GM15510 (cell line): ENCODE results near the gene ALOX15.

Experiments used
- POLR2A ChIP-seq: IDR thresholded peaks from 3 replicates; pipeline ENCODE4 v1.6.1; 2011; ENCODE audit warnings: borderline replicate concordance; ENCODE audit not compliant: insufficient read length; ENCODE audit errors: extremely low read depth

The ALOX15 gene, protein sequence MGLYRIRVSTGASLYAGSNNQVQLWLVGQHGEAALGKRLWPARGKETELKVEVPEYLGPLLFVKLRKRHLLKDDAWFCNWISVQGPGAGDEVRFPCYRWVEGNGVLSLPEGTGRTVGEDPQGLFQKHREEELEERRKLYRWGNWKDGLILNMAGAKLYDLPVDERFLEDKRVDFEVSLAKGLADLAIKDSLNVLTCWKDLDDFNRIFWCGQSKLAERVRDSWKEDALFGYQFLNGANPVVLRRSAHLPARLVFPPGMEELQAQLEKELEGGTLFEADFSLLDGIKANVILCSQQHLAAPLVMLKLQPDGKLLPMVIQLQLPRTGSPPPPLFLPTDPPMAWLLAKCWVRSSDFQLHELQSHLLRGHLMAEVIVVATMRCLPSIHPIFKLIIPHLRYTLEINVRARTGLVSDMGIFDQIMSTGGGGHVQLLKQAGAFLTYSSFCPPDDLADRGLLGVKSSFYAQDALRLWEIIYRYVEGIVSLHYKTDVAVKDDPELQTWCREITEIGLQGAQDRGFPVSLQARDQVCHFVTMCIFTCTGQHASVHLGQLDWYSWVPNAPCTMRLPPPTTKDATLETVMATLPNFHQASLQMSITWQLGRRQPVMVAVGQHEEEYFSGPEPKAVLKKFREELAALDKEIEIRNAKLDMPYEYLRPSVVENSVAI

DNA sequence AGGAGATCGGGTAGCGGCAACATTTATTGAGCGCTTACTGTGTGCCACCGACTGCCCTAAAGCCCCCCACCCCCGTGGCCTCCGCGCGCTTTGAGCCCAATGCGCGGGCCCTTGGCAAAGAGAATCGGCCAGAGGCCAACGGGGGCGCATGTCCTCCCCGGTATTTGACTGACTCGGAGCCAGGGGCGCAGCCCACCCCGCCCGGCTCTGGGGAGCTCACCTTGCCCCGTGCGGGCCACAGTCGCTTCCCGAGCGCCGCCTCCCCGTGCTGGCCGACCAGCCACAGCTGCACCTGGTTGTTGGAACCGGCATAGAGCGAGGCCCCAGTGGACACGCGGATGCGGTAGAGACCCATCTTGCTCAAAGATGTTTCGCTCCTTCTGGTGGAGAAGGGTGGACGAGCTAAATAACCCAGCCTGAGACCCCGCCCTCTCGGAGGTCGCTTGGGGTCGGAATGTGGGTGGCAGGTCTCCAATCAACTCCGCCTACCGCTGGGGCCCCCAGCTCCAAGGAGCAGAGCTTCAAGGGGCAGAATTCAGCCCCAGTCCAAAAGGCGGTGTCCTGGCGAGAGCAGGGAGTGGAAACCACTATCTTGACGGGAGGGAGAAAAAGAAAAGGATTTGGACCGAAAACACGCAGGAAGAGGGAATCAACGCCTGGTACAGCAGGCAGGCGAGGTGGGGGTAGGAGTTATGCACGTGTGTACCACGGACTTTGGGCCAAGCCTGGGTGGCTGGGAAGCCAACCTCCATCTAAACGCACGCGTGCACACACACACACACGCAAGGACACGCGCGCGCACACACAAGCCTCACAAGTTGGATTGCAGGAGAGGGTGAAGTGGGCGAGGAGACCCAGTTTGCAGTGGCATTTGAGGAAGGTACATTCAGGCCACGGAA lies at the start of gene ALOX15:
Gene ALOX15 (minus strand): TSS at position 382 of the 899 bp plus-strand sequence. CDS start 27 bp downstream, at position 355.
- no peak for TF ChIP-seq POLR2A

GRCh38 chr17:4690745-4691144 lies 49.3 kb upstream of the ALOX15 start:
- no peak for TF ChIP-seq POLR2A

DNA sequence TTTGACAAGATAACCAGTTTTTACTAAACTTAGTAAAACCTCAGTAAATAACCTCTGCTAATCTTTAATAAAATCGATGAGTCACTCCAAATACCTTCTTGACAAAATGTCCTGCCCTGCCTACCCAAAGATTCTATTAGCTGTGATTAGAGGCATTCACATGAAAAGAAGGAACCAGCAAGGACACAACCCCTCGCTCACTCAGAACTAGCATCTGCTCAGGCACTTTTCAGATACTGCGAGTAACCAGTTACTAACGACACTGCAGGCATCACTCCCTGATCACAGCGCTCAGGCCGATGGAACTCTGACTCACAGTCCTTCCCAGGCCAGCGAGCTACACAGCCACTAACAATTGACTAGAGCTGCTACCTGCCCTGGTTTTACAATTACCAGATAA lies 38.2 kb upstream of the ALOX15 start:
- TF ChIP-seq POLR2A = no peak

DNA sequence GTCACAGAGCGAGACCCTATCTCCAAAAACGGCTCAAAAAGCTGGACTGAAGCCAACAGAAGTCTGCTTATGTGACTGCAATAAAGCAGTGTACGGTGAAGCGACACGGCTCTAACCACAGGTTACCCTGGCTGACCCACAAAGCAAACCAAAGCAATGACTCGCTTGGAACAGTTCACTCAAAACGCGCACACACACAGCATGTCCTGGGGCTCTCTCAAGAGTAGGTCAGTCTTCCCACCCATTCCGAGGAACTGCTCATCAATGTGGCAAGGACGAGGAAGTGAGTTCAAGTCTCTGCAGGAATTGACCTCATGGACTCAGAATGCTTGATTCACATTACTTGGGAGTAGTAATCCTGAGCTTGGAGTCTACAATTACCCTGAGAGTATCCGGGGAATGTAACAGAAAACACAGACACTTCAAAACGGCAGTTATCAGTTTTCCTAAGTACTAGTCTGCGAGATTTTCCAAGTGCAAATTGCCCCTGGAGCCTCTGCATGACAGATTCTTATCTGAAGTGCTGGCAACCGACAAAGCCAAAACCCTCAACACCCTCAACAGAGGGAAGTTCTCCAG lies 37.1 kb upstream of the ALOX15 start:
- TF ChIP-seq POLR2A = no peak

- no peak for TF ChIP-seq POLR2A
Observed at GRCh38 chr17:4676791-4677190, 35.3 kb upstream of the ALOX15 start.

GRCh38 chr17:4675791-4676190 lies 34.3 kb upstream of the ALOX15 start:
- no peak for TF ChIP-seq POLR2A

- no peak for TF ChIP-seq POLR2A
Observed at GRCh38 chr17:4674685-4674998, 33.2 kb upstream of the ALOX15 start.

GRCh38 chr17:4673986-4674684 lies 32.7 kb upstream of the ALOX15 start:
- no peak for TF ChIP-seq POLR2A

GRCh38 chr17:4673169-4673568 lies 31.7 kb upstream of the ALOX15 start:
- no peak for TF ChIP-seq POLR2A

DNA sequence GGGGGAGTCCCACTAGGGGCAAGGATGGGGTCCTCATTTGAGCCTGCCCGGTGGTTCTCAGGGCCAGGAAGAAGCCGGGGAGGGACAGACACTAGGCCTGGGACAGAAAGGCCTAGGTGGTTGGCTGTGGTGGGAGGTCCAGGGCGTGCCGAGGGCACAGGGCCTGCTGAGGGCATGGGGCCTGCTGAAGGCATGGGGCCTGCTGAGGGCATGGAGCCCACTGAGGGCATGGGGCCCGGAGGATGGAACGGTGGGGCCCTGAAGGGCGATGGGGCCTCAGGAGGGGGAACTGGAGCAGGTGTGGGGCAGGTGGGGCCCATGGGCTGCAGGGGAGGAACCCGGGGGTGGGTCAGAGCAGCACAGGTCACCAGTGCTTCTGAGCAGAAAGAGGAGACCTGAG lies 31.3 kb upstream of the ALOX15 start:
- no peak for TF ChIP-seq POLR2A

- TF ChIP-seq POLR2A = no peak
Observed at GRCh38 chr17:4672055-4672630, 30.7 kb upstream of the ALOX15 start.

DNA sequence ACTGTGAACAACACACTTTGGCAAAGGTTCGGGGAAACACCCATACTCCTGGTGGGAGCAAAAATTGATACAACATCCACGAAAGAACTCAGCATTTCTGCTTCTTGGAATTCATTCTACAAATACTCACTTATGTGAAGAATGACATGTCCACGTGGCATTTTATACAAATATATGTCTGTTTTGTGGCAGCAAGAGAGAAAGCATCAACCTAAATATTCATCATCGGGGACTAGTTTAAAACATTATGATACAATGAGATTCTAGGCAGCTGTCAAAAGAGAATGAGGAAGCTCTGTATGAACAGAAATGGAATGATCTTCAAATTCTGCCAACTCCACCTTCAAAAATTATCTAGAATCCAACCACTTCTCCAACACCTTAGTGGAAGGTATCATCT lies 25.7 kb upstream of the ALOX15 start:
- no peak for TF ChIP-seq POLR2A

DNA sequence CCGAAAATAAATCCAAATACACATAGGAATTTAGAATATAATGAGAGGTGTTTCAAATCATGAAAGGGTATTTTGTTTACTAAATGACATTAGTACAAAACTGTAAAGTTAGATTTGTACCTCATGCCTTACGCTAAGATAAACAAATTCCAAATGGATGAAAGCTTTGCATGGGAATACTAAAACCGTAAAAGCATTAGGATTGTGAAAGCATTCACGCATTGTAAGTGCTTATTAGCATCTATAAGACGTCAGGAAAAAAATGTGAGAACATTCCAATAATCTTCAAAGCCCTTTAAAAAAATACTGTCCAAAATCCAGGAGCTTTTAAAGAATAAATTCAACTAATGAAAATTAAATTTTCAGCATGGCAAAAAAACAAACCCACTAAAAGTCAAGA lies 24.8 kb upstream of the ALOX15 start:
- TF ChIP-seq POLR2A = no peak

- TF ChIP-seq POLR2A = no peak
Observed at GRCh38 chr17:4665027-4665426, 23.5 kb upstream of the ALOX15 start.
